ENCODE measurements around the gene FGD4. TPM values are rescaled to one million over a fixed set of nuclear protein-coding genes. Genes with fewer than 3 reads are reported as not detected.

Gene FGD4
- total RNA-seq (10 to 100 TPM; 11.3 to 19.1 (median 17.0) TPM), polyA plus RNA-seq (10 to 100 TPM in 1 of 3 donors, 1 to 10 TPM in 2; 7.8 to 10.6 (median 9.3) TPM)

DNA sequence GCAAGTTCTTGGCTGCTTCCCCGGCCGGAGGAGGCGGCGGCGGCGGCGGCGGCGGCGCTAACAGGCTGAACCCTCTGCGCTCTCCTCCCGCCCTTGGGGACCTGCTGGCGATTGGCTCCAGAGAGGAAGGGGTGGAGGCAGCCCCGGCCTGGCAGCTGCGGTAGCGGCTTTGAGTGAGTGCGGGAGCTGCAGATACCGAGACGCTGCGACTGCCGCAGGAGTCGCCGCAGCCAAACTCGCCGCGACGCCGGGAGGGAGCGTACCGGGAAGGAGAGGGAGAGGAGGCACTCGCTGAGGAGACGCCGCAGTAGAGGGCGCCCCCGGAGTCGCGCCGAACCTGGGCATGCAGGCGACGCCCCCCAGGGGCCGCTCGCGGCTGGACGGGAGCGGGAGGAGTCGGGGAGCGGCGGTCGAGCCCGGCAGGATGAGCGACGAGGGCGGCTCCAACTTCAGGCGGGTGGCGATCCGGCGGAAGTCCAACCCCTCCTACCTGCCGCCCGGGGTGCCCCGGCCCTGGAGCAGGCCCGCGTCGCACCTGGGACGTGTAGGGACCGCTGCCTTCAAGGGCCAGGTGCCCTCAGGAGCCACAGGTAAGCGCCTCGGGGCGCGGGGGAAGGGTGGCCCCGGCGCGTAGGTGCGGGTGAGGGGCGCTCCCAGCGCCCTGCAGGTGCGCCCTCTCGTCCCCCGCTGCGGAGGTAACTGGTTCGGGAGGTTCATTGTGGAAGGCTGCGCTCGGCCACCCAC, at the start of gene FGD4:
TSS of gene FGD4 (plus strand) at position 189 of the 744 bp plus-strand sequence.
- Histone ChIP-seq H3K27ac (peak within 1 kb of the TSS; percentile 51 to 82 (median 60)), H3K4me1 (peaks cover 0 to 19% (median 11%) of the 10 kb centered on the region in 4 donors), H3K4me3 (peak within 1 kb of the TSS; percentile 53 to 66 (median 59)), H3K27me3 (peaks cover 0 to 20% (median 5%) of the 10 kb centered on the region in 3 donors), H3K36me3 (no peaks in the 10 kb centered on the region), H3K9me3 (no peaks in the 10 kb centered on the region)
- TF ChIP-seq POLR2AphosphoS5 (IDR thresholded peaks at IDR 0.05) = peak; percentile 49 to 79 (median 70)
- TF ChIP-seq POLR2A (IDR thresholded peaks at IDR 0.05) = peak in 1 of 2 donors; percentile 75
- TF ChIP-seq EP300 (IDR thresholded peaks at IDR 0.05) = no peak
- TF ChIP-seq, protein P1, sequence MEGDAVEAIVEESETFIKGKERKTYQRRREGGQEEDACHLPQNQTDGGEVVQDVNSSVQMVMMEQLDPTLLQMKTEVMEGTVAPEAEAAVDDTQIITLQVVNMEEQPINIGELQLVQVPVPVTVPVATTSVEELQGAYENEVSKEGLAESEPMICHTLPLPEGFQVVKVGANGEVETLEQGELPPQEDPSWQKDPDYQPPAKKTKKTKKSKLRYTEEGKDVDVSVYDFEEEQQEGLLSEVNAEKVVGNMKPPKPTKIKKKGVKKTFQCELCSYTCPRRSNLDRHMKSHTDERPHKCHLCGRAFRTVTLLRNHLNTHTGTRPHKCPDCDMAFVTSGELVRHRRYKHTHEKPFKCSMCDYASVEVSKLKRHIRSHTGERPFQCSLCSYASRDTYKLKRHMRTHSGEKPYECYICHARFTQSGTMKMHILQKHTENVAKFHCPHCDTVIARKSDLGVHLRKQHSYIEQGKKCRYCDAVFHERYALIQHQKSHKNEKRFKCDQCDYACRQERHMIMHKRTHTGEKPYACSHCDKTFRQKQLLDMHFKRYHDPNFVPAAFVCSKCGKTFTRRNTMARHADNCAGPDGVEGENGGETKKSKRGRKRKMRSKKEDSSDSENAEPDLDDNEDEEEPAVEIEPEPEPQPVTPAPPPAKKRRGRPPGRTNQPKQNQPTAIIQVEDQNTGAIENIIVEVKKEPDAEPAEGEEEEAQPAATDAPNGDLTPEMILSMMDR (IDR thresholded peaks at IDR 0.05) = peak in 1 of 4 experiments; percentile 15
- DNase-seq = peak; percentile 87
- intact Hi-C loops (cut with DNase I) = no loop called here
- WGBS, 2 donors = 0 to 1% methylated on average over 82 of the region's 82 CpGs

DNA sequence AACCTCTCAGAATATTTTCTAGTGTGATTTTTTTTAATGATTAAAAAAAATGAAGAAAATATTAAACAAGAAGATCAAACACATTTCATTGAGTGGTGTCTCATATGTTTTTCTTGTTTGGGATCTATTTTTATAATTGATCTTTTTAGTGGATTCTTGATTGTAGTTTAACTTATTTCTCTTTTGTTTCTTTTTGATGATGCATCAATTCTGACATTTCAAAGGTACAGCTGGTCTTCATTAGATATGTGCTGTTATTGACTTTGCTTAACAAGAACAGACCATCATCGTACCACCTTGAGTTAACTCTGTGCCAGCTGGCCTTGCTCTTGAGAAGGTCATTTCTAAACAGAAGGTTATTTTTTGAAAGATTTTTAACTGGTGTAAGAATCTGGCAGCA, 45.8 kb upstream of the FGD4 start:
- 91 to 93% methylated on average over 1 of the region's 1 CpG for WGBS, 2 donors
- no peak overlapping the region for H3K4me3 ChIP-seq
- no peak for DNase-seq
- H3K9me3 ChIP-seq = no peaks in the 10 kb centered on the region
- TF ChIP-seq POLR2AphosphoS5 (IDR thresholded peaks at IDR 0.05) = no peak
- TF ChIP-seq, protein P1 (IDR thresholded peaks at IDR 0.05) = no peak
- H3K4me1 ChIP-seq = no peaks in the 10 kb centered on the region
- no peak overlapping the region for H3K27ac ChIP-seq
- peaks cover 0 to 6% (median 0%) of the 10 kb centered on the region in 4 donors for H3K36me3 ChIP-seq
- intact Hi-C loops (cut with DNase I) = no loop called here
- no peaks in the 10 kb centered on the region for H3K27me3 ChIP-seq

DNA sequence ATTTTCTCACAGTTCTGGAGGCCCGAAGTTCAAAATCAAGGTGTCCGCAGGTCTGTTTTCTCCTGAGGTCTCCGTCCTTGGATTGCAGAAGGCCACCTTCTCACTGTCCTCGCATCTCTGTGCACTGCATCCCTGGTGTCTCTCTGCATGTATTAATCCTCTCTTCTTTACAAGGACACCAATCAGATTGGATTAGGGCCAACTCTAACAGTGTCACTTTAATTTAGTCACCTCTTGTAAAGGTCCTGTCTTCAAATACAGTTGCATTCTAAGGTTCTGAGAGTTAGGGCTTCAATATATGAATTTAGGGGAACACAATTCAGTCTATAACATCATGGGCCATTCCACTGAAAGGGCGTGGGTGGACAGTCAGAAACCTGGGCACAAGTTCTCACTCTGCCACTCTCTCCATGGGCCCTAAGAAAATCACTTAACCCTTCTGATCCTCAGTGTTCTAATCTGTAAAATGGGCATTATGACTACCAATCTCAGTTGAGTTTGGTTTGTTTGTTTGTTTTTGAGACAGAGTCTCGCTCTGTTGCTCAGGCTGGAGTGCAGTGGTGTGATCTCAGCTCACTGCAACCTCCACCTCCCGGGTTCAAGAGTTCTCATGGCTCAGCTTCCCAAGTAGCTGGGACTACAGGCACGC, 41.6 kb upstream of the FGD4 start:
- Histone ChIP-seq H3K4me1 (no peaks in the 10 kb centered on the region), H3K36me3 (no peaks in the 10 kb centered on the region), H3K27me3 (no peaks in the 10 kb centered on the region), H3K4me3 (no peak overlapping the region), H3K9me3 (no peaks in the 10 kb centered on the region), H3K27ac (no peak overlapping the region)
- WGBS, 2 donors = 95 to 96% methylated on average over 8 of the region's 8 CpGs
- intact Hi-C loops (cut with DNase I) = no loop called here
- no peak for TF ChIP-seq EP300 (IDR thresholded peaks at IDR 0.05)
- no peak for DNase-seq

DNA sequence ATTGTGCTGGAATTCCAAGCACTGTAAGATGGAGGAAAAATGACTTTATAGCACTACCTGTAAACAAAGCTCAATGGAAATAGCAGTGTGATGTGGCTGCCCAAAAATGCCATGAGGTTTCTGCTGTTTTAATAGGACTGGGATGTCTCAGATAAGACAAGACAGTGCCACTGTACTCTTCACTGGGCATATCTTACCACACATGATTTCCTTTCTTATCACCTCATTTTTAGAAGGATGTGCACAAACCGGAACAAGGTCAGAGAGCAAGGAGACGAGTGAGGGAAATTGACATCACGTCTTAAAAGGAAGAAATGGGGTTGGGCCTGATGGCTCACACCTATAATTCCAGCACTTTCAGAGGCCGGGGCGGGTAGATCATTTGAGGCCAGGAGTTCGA, 38.4 kb upstream of the FGD4 start:
- H3K36me3 ChIP-seq = no peaks in the 10 kb centered on the region
- no peaks in the 10 kb centered on the region for H3K9me3 ChIP-seq
- H3K27ac ChIP-seq = no peak overlapping the region
- WGBS, 2 donors = 84 to 89% methylated on average over 6 of the region's 6 CpGs
- H3K4me3 ChIP-seq = no peak overlapping the region
- no peak for TF ChIP-seq POLR2A (IDR thresholded peaks at IDR 0.05)
- TF ChIP-seq, protein P1 (IDR thresholded peaks at IDR 0.05) = no peak
- no peak for TF ChIP-seq POLR2AphosphoS5 (IDR thresholded peaks at IDR 0.05)
- TF ChIP-seq EP300 (IDR thresholded peaks at IDR 0.05) = no peak
- intact Hi-C loops (cut with DNase I) = loop anchor here (10.0 kb wide), 1 partner anchor 314 kb away; the partner anchor contains the start of gene DNM1L
- no peak for DNase-seq
- no peaks in the 10 kb centered on the region for H3K4me1 ChIP-seq
- H3K27me3 ChIP-seq = no peaks in the 10 kb centered on the region

DNA sequence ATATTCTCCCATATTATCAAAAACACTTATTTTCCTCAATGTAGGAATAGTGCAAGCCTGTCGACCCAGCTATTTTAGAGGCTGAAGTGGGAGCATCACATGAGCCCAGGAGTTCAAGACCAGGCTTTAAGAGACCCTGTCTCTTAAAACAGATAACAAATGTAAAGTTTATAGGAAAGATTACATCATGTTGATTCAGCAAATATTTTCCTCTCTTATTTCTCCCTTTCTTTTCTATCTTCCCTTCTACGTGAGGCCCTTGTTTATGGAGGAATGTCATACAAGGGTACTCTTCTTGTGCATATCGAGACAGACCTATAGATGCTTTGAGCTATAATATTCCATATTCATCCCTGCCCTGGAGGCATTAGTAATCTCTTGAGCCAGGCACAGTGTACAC, 36.5 kb upstream of the FGD4 start:
- DNase-seq = no peak
- WGBS, 2 donors = 82 to 85% methylated on average over 3 of the region's 3 CpGs
- no peaks in the 10 kb centered on the region for H3K36me3 ChIP-seq
- H3K27ac ChIP-seq = no peak overlapping the region
- TF ChIP-seq, protein P1 (IDR thresholded peaks at IDR 0.05) = no peak
- TF ChIP-seq EP300 (IDR thresholded peaks at IDR 0.05) = no peak
- TF ChIP-seq POLR2A (IDR thresholded peaks at IDR 0.05) = no peak
- no peaks in the 10 kb centered on the region for H3K9me3 ChIP-seq
- intact Hi-C loops (cut with DNase I) = loop anchor here (10.0 kb wide), 1 partner anchor 312 kb away; the partner anchor contains the start of gene DNM1L
- no peak overlapping the region for H3K4me3 ChIP-seq
- no peaks in the 10 kb centered on the region for H3K27me3 ChIP-seq
- no peaks in the 10 kb centered on the region for H3K4me1 ChIP-seq
